ENCODE data around the gene LMCD1.

DNA sequence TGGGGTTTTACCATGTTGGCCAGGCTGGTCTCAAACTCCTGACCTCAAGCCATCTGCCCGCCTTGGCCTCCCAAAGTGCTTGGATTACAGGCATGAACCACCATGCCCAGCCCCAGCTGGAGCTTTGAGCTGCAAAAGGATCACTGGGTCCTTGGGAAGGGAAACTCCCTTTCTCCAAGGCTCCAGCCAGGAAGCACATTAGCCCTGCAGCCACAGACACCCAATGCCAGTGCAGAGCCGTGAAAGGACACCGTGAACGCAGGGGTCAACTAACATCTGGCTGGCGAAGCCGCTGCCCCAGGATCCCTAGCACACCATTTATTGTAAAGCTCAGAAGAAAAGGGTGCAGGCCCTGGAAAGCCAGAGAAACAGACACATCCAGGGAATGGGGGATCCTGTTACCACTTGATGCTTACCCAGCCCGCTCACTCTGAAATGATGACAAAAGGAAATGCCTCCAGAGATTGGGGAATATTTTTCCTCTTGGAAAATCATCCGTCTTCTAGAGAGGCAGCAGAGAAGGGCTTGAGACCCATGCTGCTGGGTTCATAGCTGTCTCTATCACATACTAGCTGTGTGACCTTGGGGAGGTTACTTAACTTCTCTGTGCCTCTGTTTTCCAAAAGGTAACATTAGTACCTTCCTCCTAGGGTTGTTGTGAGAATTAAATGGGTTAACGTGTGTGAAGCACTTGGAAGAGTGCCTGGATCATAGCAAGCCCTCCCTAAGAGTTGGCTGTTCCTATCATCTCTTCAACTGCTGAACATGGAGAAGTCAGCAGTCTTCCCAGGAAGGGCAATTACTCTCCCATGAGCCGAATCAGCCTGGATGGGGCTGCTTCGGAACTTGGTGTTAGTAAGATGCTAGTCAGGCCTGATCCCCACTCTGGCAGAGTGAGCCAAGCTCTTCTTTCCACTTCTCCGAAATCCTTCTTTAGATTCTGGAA, 40.8 kb downstream of the LMCD1 start:
- TF ChIP-seq SIN3A (IDR thresholded peaks at IDR 0.05; ENCODE audit: borderline replicate concordance, insufficient read depth, low read length): no peak
- TF ChIP-seq, protein P1, sequence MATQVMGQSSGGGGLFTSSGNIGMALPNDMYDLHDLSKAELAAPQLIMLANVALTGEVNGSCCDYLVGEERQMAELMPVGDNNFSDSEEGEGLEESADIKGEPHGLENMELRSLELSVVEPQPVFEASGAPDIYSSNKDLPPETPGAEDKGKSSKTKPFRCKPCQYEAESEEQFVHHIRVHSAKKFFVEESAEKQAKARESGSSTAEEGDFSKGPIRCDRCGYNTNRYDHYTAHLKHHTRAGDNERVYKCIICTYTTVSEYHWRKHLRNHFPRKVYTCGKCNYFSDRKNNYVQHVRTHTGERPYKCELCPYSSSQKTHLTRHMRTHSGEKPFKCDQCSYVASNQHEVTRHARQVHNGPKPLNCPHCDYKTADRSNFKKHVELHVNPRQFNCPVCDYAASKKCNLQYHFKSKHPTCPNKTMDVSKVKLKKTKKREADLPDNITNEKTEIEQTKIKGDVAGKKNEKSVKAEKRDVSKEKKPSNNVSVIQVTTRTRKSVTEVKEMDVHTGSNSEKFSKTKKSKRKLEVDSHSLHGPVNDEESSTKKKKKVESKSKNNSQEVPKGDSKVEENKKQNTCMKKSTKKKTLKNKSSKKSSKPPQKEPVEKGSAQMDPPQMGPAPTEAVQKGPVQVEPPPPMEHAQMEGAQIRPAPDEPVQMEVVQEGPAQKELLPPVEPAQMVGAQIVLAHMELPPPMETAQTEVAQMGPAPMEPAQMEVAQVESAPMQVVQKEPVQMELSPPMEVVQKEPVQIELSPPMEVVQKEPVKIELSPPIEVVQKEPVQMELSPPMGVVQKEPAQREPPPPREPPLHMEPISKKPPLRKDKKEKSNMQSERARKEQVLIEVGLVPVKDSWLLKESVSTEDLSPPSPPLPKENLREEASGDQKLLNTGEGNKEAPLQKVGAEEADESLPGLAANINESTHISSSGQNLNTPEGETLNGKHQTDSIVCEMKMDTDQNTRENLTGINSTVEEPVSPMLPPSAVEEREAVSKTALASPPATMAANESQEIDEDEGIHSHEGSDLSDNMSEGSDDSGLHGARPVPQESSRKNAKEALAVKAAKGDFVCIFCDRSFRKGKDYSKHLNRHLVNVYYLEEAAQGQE (IDR thresholded peaks at IDR 0.05; ENCODE audit: insufficient read depth in 1 of 2, low read depth in 2 of 2, low read length in 2 of 2): no peak

Measured in PFSK-1 (cell line).